K562 (cell line): ENCODE data around the gene TUBA1B. TPM values are rescaled to one million over a fixed set of nuclear protein-coding genes. Genes with fewer than 3 reads are reported as not detected.

Source experiments
- ATAC-seq: fragments of 200-7000 bp; cut with Tn5 transposase; 3 replicates; pipeline ENCODE4 v1.9.1; 2020; ENCODE audit warnings: moderate library complexity
- BruUV-seq: library from RNA; stranded (reverse); fragments of 400-500 nt; replicated peaks from 2 replicates; lab custom pipeline; 2021; lab: Mats Ljungman, UMichigan
- CTCF ChIA-PET: fragments of 300-600 bp; formaldehyde crosslinking; extraction: SDS; loops from one replicate; lab custom pipeline; 2021; ENCODE audit warnings: low intra/inter-chr PET ratio; lab: Yijun Ruan, JAX
- POLR2A ChIA-PET: fragments of 300-600, 350-650 bp; sonication (Branson Sonifier 250); formaldehyde crosslinking; extraction: SDS; loops from one replicate; lab custom pipeline; 2021; ENCODE audit warnings: antibody characterized with exemption, inconsistent platforms; lab: Yijun Ruan, JAX
- DNase-seq, 4 experiments: peaks; one replicate each; pipeline versions ENCODE4 v3.0.0 to v3.0.0-alpha.2; 2011 to 2018; ENCODE audit warnings: low spot score in 3 of 4, mixed read lengths in 3 of 4; ENCODE audit errors: extremely low read depth in 1 of 4
- FAIRE-seq: peaks from 2 replicates; lab custom pipeline; 2011; peaks lifted over from hg19 to GRCh38; lab: Jason Lieb, UNC
- H2AFZ ChIP-seq: 2 replicates; pipeline ENCODE4 v1.6.0; 2011; ENCODE audit warnings: low read depth, low read length, control low read depth, inconsistent platforms
- H3K27ac ChIP-seq: fragments of 200-600 bp; 3 replicates; pipeline ENCODE4 v1.8.0; 2011; ENCODE audit warnings: low read depth, mild to moderate bottlenecking, control low read depth, inconsistent platforms, low read length, moderate library complexity, mixed read lengths; ENCODE audit errors: extremely low read depth
- H3K27me3 ChIP-seq, 2 experiments: fragments of 300-600 bp in 1 of 2; 2 replicates in 1 of 2; 3 replicates in 1 of 2; pipeline versions ENCODE4 v1.6.0 to v1.8.0; 2011; ENCODE audit warnings: inconsistent platforms in 2 of 2, low read length in 2 of 2, mild to moderate bottlenecking in 1 of 2, mixed read lengths in 1 of 2, moderate library complexity in 1 of 2; ENCODE audit not compliant: control insufficient read depth in 2 of 2, insufficient read depth in 2 of 2
- H3K36me3 ChIP-seq: fragments of 300-600 bp; 3 replicates; pipeline ENCODE4 v1.8.0; 2011; ENCODE audit warnings: mild to moderate bottlenecking, low read length, inconsistent platforms; ENCODE audit not compliant: control insufficient read depth, insufficient read depth
- H3K4me1 ChIP-seq, 2 experiments: fragments of 200-600 bp in 1 of 2; replicated peaks in 1 of 2; 2 replicates in 1 of 2; 3 replicates in 1 of 2; pipeline versions ENCODE4 v1.5.1 to v1.8.0; 2011; ENCODE audit warnings: inconsistent platforms in 2 of 2, low read length in 2 of 2, mild to moderate bottlenecking in 1 of 2, mixed read lengths in 1 of 2, moderate library complexity in 1 of 2; ENCODE audit not compliant: control insufficient read depth in 2 of 2, insufficient read depth in 2 of 2
- H3K4me2 ChIP-seq: 2 replicates; pipeline ENCODE4 v1.6.1; 2011; ENCODE audit warnings: low read length, control low read depth, inconsistent platforms, mixed read lengths; ENCODE audit not compliant: insufficient read depth
- H3K4me3 ChIP-seq: fragments of 200-600 bp; sonication (generic), shearing (Covaris generic); 2 replicates; pipeline ENCODE4 v1.5.1; 2016; ENCODE audit warnings: control low read depth, inconsistent platforms
- H3K79me2 ChIP-seq: fragments of 200-600 bp; 3 replicates; pipeline ENCODE4 v1.8.0; 2011; ENCODE audit warnings: low read length, inconsistent platforms; ENCODE audit not compliant: control insufficient read depth, insufficient read depth
- H3K9ac ChIP-seq, 2 experiments: 2 replicates each; pipeline versions ENCODE4 v1.6.0 to v1.6.1; 2011; ENCODE audit warnings: low read depth in 2 of 2, low read length in 2 of 2, control low read depth in 1 of 2, inconsistent platforms in 1 of 2, mild to moderate bottlenecking in 1 of 2, mixed read lengths in 1 of 2; ENCODE audit not compliant: insufficient read depth in 1 of 2
- H3K9me1 ChIP-seq: one replicate; pipeline ENCODE4 v1.6.0; 2011; ENCODE audit warnings: inconsistent platforms, mild to moderate bottlenecking, low read length, moderate library complexity; ENCODE audit not compliant: control insufficient read depth, insufficient read depth
- H3K9me3 ChIP-seq: replicated peaks from 2 replicates; pipeline ENCODE4 v1.5.1; 2011; ENCODE audit warnings: low read depth, low read length, inconsistent platforms; ENCODE audit not compliant: control insufficient read depth, insufficient read depth
- H4K20me1 ChIP-seq: replicated peaks from 2 replicates; pipeline ENCODE4 v1.6.1; 2011; ENCODE audit warnings: low read length, inconsistent platforms, mixed read lengths; ENCODE audit not compliant: control insufficient read depth, insufficient read depth
- ATF7 ChIP-seq: fragments of 450-650 bp; IDR thresholded peaks from 2 replicates; pipeline ENCODE4 v1.7.1; 2014; ENCODE audit warnings: mild to moderate bottlenecking, moderate library complexity
- CHD1 ChIP-seq: fragments of 200-600 bp; sonication (generic); IDR thresholded peaks from one replicate; pipeline ENCODE4 v1.6.1; 2012; ENCODE audit warnings: mild to moderate bottlenecking, moderate library complexity, low read length, inconsistent platforms
- HNRNPUL1 ChIP-seq: fragments of 200-400 bp; formaldehyde crosslinking; IDR thresholded peaks from 2 replicates; pipeline ENCODE4 v1.6.1; 2017; ENCODE audit warnings: low read length
- HSF4 ChIP-seq: fragments of 250-450 bp; sonication (Bioruptor Pico); IDR thresholded peaks from 2 replicates; pipeline ENCODE4 v2.1.2; 2022; ENCODE audit warnings: mild to moderate bottlenecking, moderate library complexity, borderline replicate concordance
- MTF1 ChIP-seq: fragments of 250-450 bp; sonication (Bioruptor Pico); IDR thresholded peaks from 2 replicates; pipeline ENCODE4 v1.9.0; 2021; ENCODE audit warnings: moderate library complexity, mild to moderate bottlenecking, inconsistent platforms, borderline replicate concordance
- NBN ChIP-seq: fragments of 450-650 bp; IDR thresholded peaks from 2 replicates; pipeline ENCODE4 v1.6.1; 2016; ENCODE audit warnings: low read depth, mild to moderate bottlenecking
- PHF8 ChIP-seq: fragments of 200-600 bp; sonication (generic); IDR thresholded peaks from 2 replicates; pipeline ENCODE4 v1.6.1; 2012; ENCODE audit warnings: mixed run types, mild to moderate bottlenecking, inconsistent platforms, low read length, moderate library complexity, borderline replicate concordance
- POLR2B ChIP-seq: fragments of 450-650 bp; IDR thresholded peaks from 2 replicates; pipeline ENCODE4 v1.6.1; 2018; ENCODE audit warnings: low read depth; ENCODE audit not compliant: partially characterized antibody
- POLR2G ChIP-seq: fragments of 200-400 bp; formaldehyde crosslinking; IDR thresholded peaks from 2 replicates; pipeline ENCODE4 v1.6.1; 2017; ENCODE audit warnings: low read depth, mild to moderate bottlenecking, antibody characterized with exemption, low read length, moderate library complexity
- RBFOX2 ChIP-seq: fragments of 200-400 bp; formaldehyde crosslinking; IDR thresholded peaks from 2 replicates; pipeline ENCODE4 v1.6.1; 2017; ENCODE audit warnings: low read depth, mild to moderate bottlenecking, low read length, moderate library complexity
- RBM22 ChIP-seq: fragments of 200-400 bp; formaldehyde crosslinking; IDR thresholded peaks from 2 replicates; pipeline ENCODE4 v1.6.1; 2018; ENCODE audit warnings: low read length, low read depth; ENCODE audit not compliant: poor library complexity, severe bottlenecking
- SAP30 ChIP-seq: fragments of 200-600 bp; sonication (generic); IDR thresholded peaks from 2 replicates; pipeline ENCODE4 v1.6.1; 2012; ENCODE audit warnings: borderline replicate concordance, low read depth, mild to moderate bottlenecking, moderate library complexity, low read length, control low read depth, inconsistent platforms; ENCODE audit not compliant: insufficient read depth, poor library complexity, severe bottlenecking
- SRSF1 ChIP-seq: fragments of 200-400 bp; formaldehyde crosslinking; IDR thresholded peaks from 2 replicates; pipeline ENCODE4 v1.6.1; 2017; ENCODE audit warnings: mild to moderate bottlenecking, low read depth, low read length, moderate library complexity
- ZBTB33 ChIP-seq: sonication (generic); formaldehyde crosslinking; IDR thresholded peaks from 2 replicates; pipeline ENCODE4 v1.8.1; 2023; ENCODE audit warnings: mild to moderate bottlenecking, missing genetic modification reagents
- ZBTB7A ChIP-seq: IDR thresholded peaks from 2 replicates; pipeline ENCODE4 v1.6.1; 2011; ENCODE audit warnings: low read depth, mild to moderate bottlenecking, low read length, moderate library complexity, borderline replicate concordance; ENCODE audit not compliant: control insufficient read depth
- ZFX ChIP-seq: sonication (generic); formaldehyde crosslinking; IDR thresholded peaks from 2 replicates; pipeline ENCODE4 v1.8.0; 2022; ENCODE audit warnings: mild to moderate bottlenecking, missing genetic modification reagents, moderate library complexity
- ZNF146 ChIP-seq: IDR thresholded peaks from one replicate; pipeline ENCODE4 v1.6.1; 2018; ENCODE audit warnings: missing compliant biosample characterization; ENCODE audit not compliant: unreplicated experiment
- ZNF184 ChIP-seq: sonication (generic); formaldehyde crosslinking; IDR thresholded peaks from 2 replicates; pipeline ENCODE4 v1.5.0; 2020; ENCODE audit warnings: missing genetic modification reagents
- ZNF445 ChIP-seq: fragments of 250-450 bp; sonication (Bioruptor Pico); IDR thresholded peaks from 2 replicates; pipeline ENCODE4 v1.4.0; 2020; ENCODE audit warnings: low read depth, mild to moderate bottlenecking, moderate library complexity
- WGBS: fragments of 100-300 bp; shearing (Covaris generic); methylation state at CpG from one replicate; pipeline ENCODE4 v1.1.6; 2016; ENCODE audit warnings: low coverage, mixed read lengths; ENCODE audit not compliant: insufficient coverage; ENCODE audit errors: missing lambda C conversion rate; 5-methylcytosine and 5-hydroxymethylcytosine counted together
- in situ Hi-C: fragments of 300-500 bp; cut with MboI; formaldehyde crosslinking; loops from 4 replicates; pipeline ENCODE4 v1.15.0; 2018; ENCODE audit warnings: inconsistent platforms, mixed read lengths
- intact Hi-C: fragments of 100-400 bp; cut with micrococcal nuclease; formaldehyde crosslinking; loops from 2 replicates; pipeline ENCODE4 v1.14.2; 2022
- polyA plus RNA-seq, 8 experiments: library from polyadenylated mRNA; depleted of rRNA in 4 of 8; stranded (reverse) in 5 of 8; unstranded in 3 of 8; fragments of >200 nt; fragmentation: Nextera tagmentation in 2 of 8; fragmentation: Illumina TruSeq in 1 of 8; extraction: Ambion mirVana in 2 of 8; extraction: Trizol in 1 of 8; gene quantifications; 2 replicates each; pipeline versions ENCODE4 v1.2.1 to v1.2.3, GENCODE V29; 2011 to 2014; ENCODE audit warnings: inconsistent platforms in 1 of 8, missing spikeins in 1 of 8
- total RNA-seq, 7 experiments: library from RNA; depleted of rRNA in 6 of 7; stranded (reverse); fragments of >200 nt in 6 of 7; fragmentation: Illumina TruSeq in 2 of 7; extraction: Trizol in 2 of 7; gene quantifications; 2 replicates each; pipeline versions ENCODE4 v1.2.1 to v1.2.3, GENCODE V29; 2011 to 2021; ENCODE audit warnings: low replicate concordance in 1 of 7

TUBA1B gene
- total and polyA plus RNA-seq, 9 of the 15 experiments (the other 6 are each of a cell fraction or from before 2014, with no cell fraction given) = 2,189 to 4,624 (median 2,628) TPM

GRCh38 chr12:49094160-49094974 is 36.8 kb downstream of the TUBA1B start, which contains the start of gene DHH:
Gene DHH (minus strand): TSS chr12:49094801. CDS start chr12:49094512, 289 bp downstream.
- CTCF ChIA-PET = no interaction called here
- 56% methylated on average over 40 of the region's 49 CpGs for WGBS
- H2AFZ ChIP-seq = peak within 1 kb of the TSS; percentile 92
- TF ChIP-seq POLR2G (peak; percentile 78), SAP30 (peak; percentile 19), PHF8 (peak; percentile 34; the same call in 1 of the 2 replicates), ZBTB7A (peak; percentile 22; the same call in 1 of the 2 replicates), ZFX (peak; percentile 18; the same call in 1 of the 2 replicates), POLR2B (peak; percentile 0), ZNF445 (CRISPR knock-in tag) (no peak), SRSF1 (no peak), MTF1 (CRISPR knock-in tag) (no peak), NBN (no peak), HNRNPUL1 (no peak), ZNF184 (CRISPR knock-in tag) (no peak), HSF4 (no peak), RBM22 (peak; percentile 61), RBFOX2 (peak; percentile 39), ZNF146 (CRISPR knock-in tag) (no peak), CHD1 (peak; percentile 47), ATF7 (no peak), ZBTB33 (peak; percentile 47; the same call in 1 of the 2 replicates)

More at GRCh38 chr12:49094160-49094974, 36.8 kb downstream of the TUBA1B start, which contains the start of gene DHH:
- H3K4me3 ChIP-seq = peak within 1 kb of the TSS; percentile 15; the same call in 1 of the 2 replicates
- peaks cover 4% of the 10 kb centered on the region for H3K9me1 ChIP-seq
- peak within 1 kb of the TSS; percentile 65 to 85; a peak in 3 of 4 replicates for H3K9ac ChIP-seq
- H3K27ac ChIP-seq = peak within 1 kb of the TSS; percentile 91; the same call in 2 of the 3 replicates
- FAIRE-seq (no peak), ATAC-seq (peak; percentile 45), DNase-seq (peak; percentile 80 to 86 (median 82))
- BruUV-seq = no TSS peak
- POLR2A ChIA-PET = interaction anchor here (0.6 to 6.6 kb wide), 8 partner anchors 10 to 186 kb away, joined by 3 to 103 read pairs (median 4); partner anchors contain the start of genes LMBR1L and TUBA1B
- in situ Hi-C loops = no loop called here
- intact Hi-C loops = loop anchor here (1.0 kb wide), 1 partner anchor 140 kb away; no protein-coding TSS in a partner anchor
- H3K27me3 ChIP-seq = no peaks in the 10 kb centered on the region
- H3K36me3 ChIP-seq = peaks cover 25% of the 10 kb centered on the region; the same call in 1 of the 3 replicates
- H3K79me2 ChIP-seq = peaks cover 12% of the 10 kb centered on the region; the same call in 1 of the 3 replicates
- peak within 1 kb of the TSS; percentile 44 for H3K4me2 ChIP-seq
- H3K4me1 ChIP-seq = peaks cover 56 to 61% of the 10 kb centered on the region in 2 experiments
- H4K20me1 ChIP-seq = no peaks in the 10 kb centered on the region
- no peaks in the 10 kb centered on the region for H3K9me3 ChIP-seq
